Upper lobe of left lung (tissue), 6 donors: ENCODE results near the gene ACTRT2. TPM values are rescaled to one million over a fixed set of nuclear protein-coding genes. Genes with fewer than 3 reads are reported as not detected.
A peak's percentile ranks its signal among the peaks of the same experiment; 100 is the strongest.

Source experiments
- ATAC-seq, 2 donors: fragments of 200-7000 bp; cut with Tn5 transposase; one replicate each; pipeline ENCODE4 v1.9.1; 2022; ENCODE audit warnings: mild to moderate bottlenecking in 2 of 2, moderate library complexity in 2 of 2; ENCODE audit not compliant: low FRiP score in 2 of 2
- DNase-seq, 2 donors: peaks; one replicate each; pipeline ENCODE4 v3.0.0-alpha.2; 2019 to 2020
- H3K27ac ChIP-seq, 4 donors: fragments of 200-600 bp; sonication (generic); one replicate each; pipeline ENCODE4 v1.5.1; 2016 to 2019
- H3K27me3 ChIP-seq, 4 donors: fragments of 200-600 bp; sonication (generic); one replicate each; pipeline ENCODE4 v1.5.1; 2017 to 2019
- H3K36me3 ChIP-seq, 4 donors: fragments of 200-600 bp; sonication (generic); one replicate each; pipeline ENCODE4 v1.5.1; 2016 to 2019
- H3K4me1 ChIP-seq, 4 donors: fragments of 200-600 bp; sonication (generic); one replicate each; pipeline ENCODE4 v1.5.1; 2018 to 2019
- H3K4me3 ChIP-seq, 4 donors: fragments of 200-600 bp; sonication (generic); one replicate each; pipeline ENCODE4 v1.5.1; 2017 to 2019; ENCODE audit warnings: mild to moderate bottlenecking in 2 of 4, moderate library complexity in 1 of 4
- H3K9me3 ChIP-seq, 4 donors: fragments of 200-600 bp; sonication (generic); one replicate each; pipeline ENCODE4 v1.5.1; 2018 to 2019
- EP300 ChIP-seq, 4 donors: sonication (generic); formaldehyde crosslinking; IDR thresholded peaks; one replicate each; pipeline ENCODE4 v1.5.1; 2017; ENCODE audit warnings: antibody characterized with exemption in 4 of 4, control low read depth in 2 of 4
- POLR2A ChIP-seq, 4 donors: fragments of 450-650 bp; IDR thresholded peaks; one replicate each; pipeline ENCODE4 v1.5.1; 2016 to 2017; ENCODE audit warnings: antibody characterized with exemption in 4 of 4, mild to moderate bottlenecking in 2 of 4
- POLR2AphosphoS5 ChIP-seq, 2 donors: sonication (generic); formaldehyde crosslinking; IDR thresholded peaks; one replicate each; pipeline ENCODE4 v1.5.1; 2017; ENCODE audit warnings: antibody characterized with exemption in 2 of 2
- WGBS, 2 donors: methylation state at CpG; one replicate each; pipeline ENCODE4 v1.1.5; 2017 to 2018; 5-methylcytosine and 5-hydroxymethylcytosine counted together
- total RNA-seq, 6 donors: library from RNA; depleted of rRNA in 4 of 6; stranded (reverse); fragments of >200 nt in 4 of 6; gene quantifications; one replicate each; pipeline versions ENCODE4 v1.1.0 to v1.2.1, GENCODE V29; 2016 to 2021
- TF ChIP-seq, protein P1 (sequence below), 6 experiments: fragments of 450-650 bp in 4 of 6; fragments of 200-600 bp in 2 of 6; sonication (generic) in 2 of 6; IDR thresholded peaks; one replicate each; pipeline ENCODE4 v1.5.1; 2016 to 2019; ENCODE audit warnings: antibody characterized with exemption in 6 of 6
- donor health status: DM: no; HTN: no; CAD: no; lungs with moderate emphysema.
- donor health status: DM: no; HTN: yes; CAD: no; lungs with severe emphysema.

Gene ACTRT2
- total RNA-seq, 6 donors from 2014 or later = not detected

DNA sequence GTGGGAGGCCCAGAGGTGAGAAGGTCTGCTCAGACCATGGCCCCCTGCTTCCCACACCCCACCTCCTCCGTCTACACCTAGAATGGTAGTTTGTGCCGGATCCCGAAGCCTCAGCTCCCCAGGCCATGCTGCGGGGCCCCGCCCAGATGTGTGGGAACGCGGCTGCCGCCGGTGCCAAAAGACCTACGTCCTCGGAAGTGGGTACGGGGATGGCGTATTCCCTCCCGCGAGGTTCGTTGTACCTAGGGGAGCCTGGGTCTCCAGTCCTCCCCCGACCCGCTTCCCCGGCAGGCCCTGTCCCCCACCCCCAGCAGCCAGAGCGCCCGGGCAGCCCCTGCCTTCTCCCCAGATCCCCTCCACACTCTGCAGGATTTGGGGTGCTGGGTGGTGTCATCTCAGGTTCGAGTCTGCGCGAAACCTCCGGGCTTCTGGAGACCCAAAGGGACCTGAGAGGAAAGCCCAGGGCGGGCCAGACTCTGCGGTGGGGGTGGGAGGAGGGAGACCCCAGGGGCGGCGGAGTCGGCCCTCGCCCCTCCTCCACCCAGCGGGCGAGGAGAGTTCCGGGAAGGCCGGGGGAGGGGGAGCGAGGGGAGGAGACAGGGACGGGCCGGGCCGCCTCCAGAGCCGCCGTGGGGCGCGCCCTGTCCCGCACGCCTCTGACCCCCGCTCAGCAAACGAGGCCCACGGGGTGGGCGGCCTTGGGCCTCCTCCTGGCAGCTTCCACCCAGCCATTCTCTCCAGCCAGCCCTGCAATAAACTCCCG, 41.5 kb downstream of the ACTRT2 start:
- H3K36me3 ChIP-seq = no peaks in the 10 kb centered on the region
- H3K4me3 ChIP-seq = no peak overlapping the region
- DNase-seq (peak in 1 of 2 donors; percentile 73), ATAC-seq (no peak)
- no peak overlapping the region for H3K27ac ChIP-seq
- H3K27me3 ChIP-seq = peaks cover 0 to 38% (median 3%) of the 10 kb centered on the region in 4 donors
- WGBS, 2 donors = 69 to 80% methylated on average over 16 to 48 of the region's 50 CpGs
- TF ChIP-seq POLR2AphosphoS5 (IDR thresholded peaks at IDR 0.05) = no peak
- TF ChIP-seq, protein P1, sequence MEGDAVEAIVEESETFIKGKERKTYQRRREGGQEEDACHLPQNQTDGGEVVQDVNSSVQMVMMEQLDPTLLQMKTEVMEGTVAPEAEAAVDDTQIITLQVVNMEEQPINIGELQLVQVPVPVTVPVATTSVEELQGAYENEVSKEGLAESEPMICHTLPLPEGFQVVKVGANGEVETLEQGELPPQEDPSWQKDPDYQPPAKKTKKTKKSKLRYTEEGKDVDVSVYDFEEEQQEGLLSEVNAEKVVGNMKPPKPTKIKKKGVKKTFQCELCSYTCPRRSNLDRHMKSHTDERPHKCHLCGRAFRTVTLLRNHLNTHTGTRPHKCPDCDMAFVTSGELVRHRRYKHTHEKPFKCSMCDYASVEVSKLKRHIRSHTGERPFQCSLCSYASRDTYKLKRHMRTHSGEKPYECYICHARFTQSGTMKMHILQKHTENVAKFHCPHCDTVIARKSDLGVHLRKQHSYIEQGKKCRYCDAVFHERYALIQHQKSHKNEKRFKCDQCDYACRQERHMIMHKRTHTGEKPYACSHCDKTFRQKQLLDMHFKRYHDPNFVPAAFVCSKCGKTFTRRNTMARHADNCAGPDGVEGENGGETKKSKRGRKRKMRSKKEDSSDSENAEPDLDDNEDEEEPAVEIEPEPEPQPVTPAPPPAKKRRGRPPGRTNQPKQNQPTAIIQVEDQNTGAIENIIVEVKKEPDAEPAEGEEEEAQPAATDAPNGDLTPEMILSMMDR (IDR thresholded peaks at IDR 0.05) = no peak
- TF ChIP-seq EP300 (IDR thresholded peaks at IDR 0.05) = no peak
- no peak for TF ChIP-seq POLR2A (IDR thresholded peaks at IDR 0.05)
- peaks cover 4 to 24% (median 11%) of the 10 kb centered on the region in 4 donors for H3K4me1 ChIP-seq
- H3K9me3 ChIP-seq = no peaks in the 10 kb centered on the region

- Histone ChIP-seq H3K27ac (no peak overlapping the region), H3K27me3 (peaks cover 0 to 46% (median 11%) of the 10 kb centered on the region in 4 donors), H3K4me3 (peak overlapping the region in 1 of 4 donors; percentile 10), H3K36me3 (no peaks in the 10 kb centered on the region), H3K4me1 (peaks cover 12 to 33% (median 18%) of the 10 kb centered on the region in 4 donors), H3K9me3 (no peaks in the 10 kb centered on the region)
- TF ChIP-seq, protein P1 (IDR thresholded peaks at IDR 0.05) = no peak
- TF ChIP-seq EP300 (IDR thresholded peaks at IDR 0.05) (no peak), POLR2A (IDR thresholded peaks at IDR 0.05) (no peak), POLR2AphosphoS5 (IDR thresholded peaks at IDR 0.05) (no peak)
- DNase-seq (peak; percentile 7 to 83), ATAC-seq (no peak)
- WGBS, 2 donors = 68 to 75% methylated on average over 42 to 91 of the region's 91 CpGs
Observed at GRCh38 chr1:3063379-3064295, 42.4 kb downstream of the ACTRT2 start.

- Histone ChIP-seq H3K27ac (no peak overlapping the region), H3K36me3 (no peaks in the 10 kb centered on the region), H3K4me1 (peaks cover 15 to 37% (median 20%) of the 10 kb centered on the region in 4 donors), H3K27me3 (peaks cover 0 to 48% (median 11%) of the 10 kb centered on the region in 4 donors), H3K9me3 (no peaks in the 10 kb centered on the region), H3K4me3 (no peak overlapping the region)
- TF ChIP-seq POLR2AphosphoS5 (IDR thresholded peaks at IDR 0.05) (no peak), POLR2A (IDR thresholded peaks at IDR 0.05) (no peak), EP300 (IDR thresholded peaks at IDR 0.05) (no peak)
- TF ChIP-seq, protein P1 (IDR thresholded peaks at IDR 0.05) = no peak
- peak; percentile 15 to 59 for DNase-seq
- ATAC-seq = no peak
- WGBS, 2 donors = 64 to 79% methylated on average over 7 to 17 of the region's 17 CpGs
Observed at GRCh38 chr1:3064296-3064850, 43.1 kb downstream of the ACTRT2 start.

DNA sequence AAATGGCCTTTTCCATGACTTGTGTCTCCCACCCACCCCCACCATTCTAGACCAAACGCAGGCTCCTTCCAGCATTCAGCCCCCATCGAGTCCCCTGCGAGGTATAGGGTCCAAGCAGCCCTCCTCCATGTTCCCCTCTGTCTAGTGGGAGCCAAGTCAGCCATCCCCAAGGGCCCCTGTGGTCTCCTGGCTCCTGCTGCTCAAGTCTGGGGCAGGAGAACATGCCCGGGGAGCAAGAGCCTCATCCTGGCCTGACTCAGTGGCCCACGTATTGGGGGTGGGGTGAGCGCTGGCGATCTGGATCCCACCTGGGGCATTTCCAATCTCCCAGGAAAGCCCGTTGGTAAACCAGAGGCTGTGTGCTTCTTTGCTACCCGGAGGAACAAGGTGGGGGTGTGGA, 43.6 kb downstream of the ACTRT2 start:
- H3K4me1 ChIP-seq = peaks cover 15 to 43% (median 20%) of the 10 kb centered on the region in 4 donors
- ATAC-seq (no peak), DNase-seq (peak; percentile 12 to 23)
- H3K4me3 ChIP-seq = no peak overlapping the region
- no peaks in the 10 kb centered on the region for H3K36me3 ChIP-seq
- no peaks in the 10 kb centered on the region for H3K9me3 ChIP-seq
- no peak overlapping the region for H3K27ac ChIP-seq
- no peak for TF ChIP-seq POLR2A (IDR thresholded peaks at IDR 0.05)
- TF ChIP-seq, protein P1 (IDR thresholded peaks at IDR 0.05) = no peak
- no peak for TF ChIP-seq POLR2AphosphoS5 (IDR thresholded peaks at IDR 0.05)
- no peak for TF ChIP-seq EP300 (IDR thresholded peaks at IDR 0.05)
- WGBS, 2 donors = 66 to 75% methylated on average over 9 of the region's 9 CpGs
- H3K27me3 ChIP-seq = peaks cover 0 to 53% (median 13%) of the 10 kb centered on the region in 4 donors
